NCI-H2107 treated with DMSO at 0.1 percent for 48 hours (cell line): ENCODE data around the gene NEK1.
"Not testable (repeated sequence)": the region's sequence is repeated elsewhere in the genome, so short reads cannot be mapped to it uniquely, and the experiment has no call there.

ENCODE experiments used
- DNase-seq: peaks from one replicate; lab custom pipeline; 2025; ENCODE audit not compliant: unreplicated experiment; lab: John Stamatoyannopoulos, UW

NEK1 gene

GRCh38 chr4:169494234-169494633 lies 118.1 kb downstream of the NEK1 start:
- DNase-seq, result not testable (repeated sequence)

GRCh38 chr4:169493164-169493524 lies 119.2 kb downstream of the NEK1 start:
- DNase-seq, result no peak

DNA sequence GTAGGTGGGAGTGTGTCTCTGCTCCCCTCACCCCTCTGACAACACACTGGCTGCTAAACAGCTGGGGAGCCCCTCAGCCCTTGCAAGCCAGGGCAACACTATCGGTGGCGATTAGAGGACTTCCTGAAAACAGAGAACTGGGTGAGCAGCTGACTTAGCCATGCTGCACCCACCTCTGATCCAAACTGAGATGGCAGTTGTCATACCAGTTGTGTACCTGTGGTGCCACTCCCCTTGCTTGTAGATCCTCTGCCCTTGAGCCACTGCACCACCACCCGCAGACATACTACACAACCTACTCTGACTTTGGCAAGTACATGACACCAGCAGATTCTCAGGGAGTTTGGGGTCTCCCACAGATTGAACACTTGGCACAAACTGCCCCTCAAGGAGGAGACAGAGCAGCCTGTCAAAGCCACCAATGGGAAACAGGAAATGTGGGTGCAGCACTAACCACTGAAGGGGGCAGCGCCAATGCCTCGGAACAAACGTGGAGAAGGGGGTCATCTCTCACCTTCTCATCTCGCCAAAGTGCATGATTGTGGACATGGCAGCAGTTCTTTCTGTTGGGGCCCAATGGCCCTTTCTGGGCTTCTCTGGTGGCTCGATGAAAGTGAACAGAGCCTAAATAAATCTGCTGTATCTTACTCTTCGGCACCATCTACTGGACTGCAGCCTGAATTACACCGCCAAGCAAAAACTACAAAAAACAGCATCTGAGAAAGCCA lies 119.8 kb downstream of the NEK1 start:
- DNase-seq, result peak; percentile 0

- no peak for DNase-seq
Observed at GRCh38 chr4:169491211-169491610, 121.2 kb downstream of the NEK1 start.

GRCh38 chr4:169489306-169489705 lies 123.1 kb downstream of the NEK1 start:
- DNase-seq, result no peak

DNA sequence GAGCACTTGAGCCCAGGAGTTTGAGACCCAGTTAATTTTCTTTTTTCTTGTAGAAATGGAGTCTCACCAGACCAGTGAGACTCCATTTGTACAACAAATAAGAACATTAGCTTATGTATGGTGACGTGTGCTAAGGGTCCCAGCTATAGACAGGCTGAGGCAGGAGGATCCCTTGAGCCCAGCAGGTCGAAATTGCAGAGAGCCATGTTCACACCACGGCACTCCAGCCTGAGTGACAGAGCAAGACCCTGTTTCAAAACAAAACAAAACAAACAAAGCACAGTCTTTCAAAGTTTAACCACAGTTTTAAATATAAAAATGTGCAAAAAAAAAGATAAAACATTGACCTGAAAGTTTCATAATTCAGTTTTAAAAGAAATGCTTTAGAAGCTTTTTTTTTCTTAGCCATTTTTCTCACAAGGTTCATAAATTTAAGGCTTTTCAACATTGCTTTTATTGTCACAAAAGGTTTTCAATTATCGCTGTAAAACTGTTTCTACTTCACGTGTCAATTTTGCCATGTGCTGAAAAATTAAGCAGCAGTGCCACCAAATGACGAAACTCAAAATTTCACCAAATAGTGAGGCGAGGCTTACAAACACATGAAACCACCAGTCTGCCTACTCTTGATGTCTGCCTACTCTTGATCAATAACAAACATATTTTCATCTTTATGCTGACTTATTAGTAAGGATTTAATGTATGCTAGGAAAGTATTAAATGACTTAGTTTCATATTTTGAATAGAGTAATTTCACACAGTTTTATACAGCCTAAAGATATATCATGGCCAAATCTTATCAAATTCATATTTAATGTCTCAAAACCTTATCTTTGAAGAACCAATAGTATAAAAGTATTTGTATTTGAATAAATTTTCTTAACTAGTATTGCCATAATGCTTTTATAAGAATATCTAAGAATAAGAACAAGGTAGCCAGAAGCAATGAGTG lies 126.3 kb downstream of the NEK1 start:
- peak; percentile 6 for DNase-seq

- no peak for DNase-seq
Observed at GRCh38 chr4:169485086-169485485, 127.3 kb downstream of the NEK1 start.

DNA sequence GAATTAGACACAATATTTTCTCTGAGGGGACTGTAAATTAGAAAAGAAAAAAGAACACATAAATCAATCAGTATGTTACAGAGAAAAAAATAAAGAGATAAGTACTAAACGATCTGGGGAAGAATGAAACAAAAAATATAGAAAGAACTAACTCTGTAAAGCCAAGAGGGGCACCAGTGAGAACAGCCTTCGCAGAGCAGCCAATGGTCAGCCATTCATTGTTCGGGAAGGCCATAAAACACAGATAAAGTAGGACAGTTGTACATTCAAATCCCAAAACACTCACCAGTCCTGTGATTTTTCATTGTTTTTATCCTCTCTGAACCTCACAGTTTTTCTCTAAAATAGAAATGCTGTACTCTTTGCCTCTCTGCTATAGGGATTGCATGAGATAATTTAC lies 127.9 kb downstream of the NEK1 start:
- no peak for DNase-seq

DNA sequence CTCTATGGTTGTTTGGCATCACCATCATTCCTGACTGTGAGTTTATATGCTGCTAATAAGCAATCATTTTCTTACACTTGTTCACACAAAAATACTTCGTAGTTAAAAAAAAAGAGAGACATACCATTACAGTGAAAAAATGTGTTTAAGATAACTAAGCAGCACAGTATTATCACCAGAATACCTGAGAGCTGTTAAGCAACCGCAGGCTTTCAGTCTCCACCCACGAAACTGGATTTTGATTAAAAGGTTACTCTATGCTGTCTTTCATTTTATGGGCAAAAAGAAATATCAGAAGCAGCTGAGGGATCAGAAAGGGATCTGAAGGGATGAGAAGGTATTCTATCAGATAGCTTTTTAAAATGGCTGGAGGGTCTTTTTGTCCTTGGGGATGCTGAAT lies 148.3 kb downstream of the NEK1 start:
- DNase-seq, result no peak

DNA sequence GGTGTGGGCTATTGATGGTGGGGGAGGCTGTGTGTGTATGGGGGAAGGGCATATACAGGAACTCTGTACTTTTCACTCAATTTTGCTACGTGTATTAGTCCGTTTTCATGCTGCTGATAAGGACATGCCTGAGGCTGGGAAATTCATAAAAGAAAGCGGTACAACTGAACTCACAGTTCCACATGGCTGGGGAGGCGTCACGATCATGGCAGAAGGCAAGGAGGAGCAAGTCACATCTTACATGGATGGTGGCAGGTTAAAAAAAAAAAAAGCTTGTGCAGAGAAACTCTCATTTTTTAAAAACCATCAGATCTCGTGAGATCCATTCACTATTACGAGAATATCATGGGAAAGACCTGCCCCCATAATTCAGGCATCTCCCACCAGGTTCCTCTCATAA lies 152.3 kb downstream of the NEK1 start:
- no peak for DNase-seq

GRCh38 chr4:169458575-169458974 lies 153.8 kb downstream of the NEK1 start:
- DNase-seq, result no peak

DNA sequence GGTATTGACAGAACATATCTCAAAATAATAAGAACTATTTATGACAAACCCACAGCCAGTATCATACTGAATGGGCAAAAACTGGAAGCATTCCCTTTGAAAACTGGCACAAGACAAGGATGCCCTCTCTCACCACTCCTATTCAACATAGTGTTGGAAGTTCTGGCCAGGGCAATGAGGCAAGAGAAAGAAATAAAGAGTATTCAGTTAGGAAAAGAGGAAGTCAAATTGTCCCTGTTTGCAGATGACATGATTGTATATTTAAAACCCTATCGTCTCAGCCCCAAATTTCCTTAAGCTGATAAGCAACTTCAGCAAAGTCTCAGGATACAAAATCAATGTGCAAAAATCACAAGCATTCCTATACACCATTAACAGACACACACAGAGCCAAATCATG lies 159.7 kb downstream of the NEK1 start:
- not testable (repeated sequence) for DNase-seq

- not testable (repeated sequence) for DNase-seq
Observed at GRCh38 chr4:169448935-169449334, 163.4 kb downstream of the NEK1 start.

- DNase-seq, result no peak
Observed at GRCh38 chr4:169446824-169447223, 165.6 kb downstream of the NEK1 start.

GRCh38 chr4:169443748-169444147 lies 168.6 kb downstream of the NEK1 start:
- DNase-seq, result no peak

GRCh38 chr4:169440446-169440845 lies 171.9 kb downstream of the NEK1 start:
- no peak for DNase-seq

GRCh38 chr4:169439244-169439643 lies 173.1 kb downstream of the NEK1 start:
- DNase-seq, result no peak

DNA sequence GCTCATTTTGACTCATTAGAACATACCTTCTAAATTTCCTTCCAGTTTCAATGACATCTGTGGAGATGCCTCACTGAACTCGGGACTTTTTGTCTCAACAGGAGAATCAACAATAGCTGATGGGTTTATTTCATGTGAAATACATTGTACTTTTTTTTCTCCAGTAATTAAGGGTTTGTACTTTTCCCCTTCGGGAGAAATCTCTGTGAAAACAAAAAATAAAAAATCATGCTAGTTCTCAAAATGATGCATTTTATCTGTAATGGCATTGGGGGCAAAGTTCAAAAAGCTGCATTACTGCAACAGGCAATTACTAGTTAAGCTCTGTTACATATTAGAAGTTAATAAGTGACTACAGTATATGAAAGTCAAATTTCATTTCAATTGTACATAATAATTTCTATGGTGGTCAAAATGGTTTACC lies 174.3 kb downstream of the NEK1 start:
- DNase-seq, result no peak

- no peak for DNase-seq
Observed at GRCh38 chr4:169437299-169438047, 174.9 kb downstream of the NEK1 start.

- DNase-seq, result no peak
Observed at GRCh38 chr4:169436734-169437133, 175.6 kb downstream of the NEK1 start.

- no peak for DNase-seq
Observed at GRCh38 chr4:169428376-169428775, 184.0 kb downstream of the NEK1 start.
